WTC11 (cell line): ENCODE data around the gene DARS1. TPM values are rescaled to one million over a fixed set of nuclear protein-coding genes. Genes with fewer than 3 reads are reported as not detected.
A peak's percentile ranks its signal among the peaks of the same experiment; 100 is the strongest.

ENCODE experiments used
- ATAC-seq: fragments of 200-7000 bp; cut with Tn5 transposase; 2 replicates; pipeline ENCODE4 v1.10.0; 2021; ENCODE audit warnings: mild to moderate bottlenecking, moderate library complexity
- CTCF ChIA-PET: fragments of 300-600 bp; sonication (Branson Sonifier 250); formaldehyde crosslinking; loops from one replicate; lab custom pipeline; 2021; ENCODE audit warnings: antibody characterized with exemption; lab: Charles Lee
- POLR2A ChIA-PET: fragments of 350-600 bp; sonication (Branson Sonifier 250); formaldehyde crosslinking; loops from one replicate; lab custom pipeline; 2021; ENCODE audit warnings: antibody characterized with exemption; lab: Charles Lee
- DNase-seq: peaks from one replicate; pipeline ENCODE4 v3.0.0; 2021; ENCODE audit warnings: low spot score
- H3K27ac Mint-ChIP-seq: 2 replicates; pipeline ENCODE4 v1.8.0; 2021; ENCODE audit warnings: mixed read lengths
- H3K27me3 Mint-ChIP-seq: 2 replicates; pipeline ENCODE4 v1.8.0; 2021; ENCODE audit warnings: low read depth, mild to moderate bottlenecking, moderate library complexity, mixed read lengths
- H3K36me3 Mint-ChIP-seq: 2 replicates; pipeline ENCODE4 v1.8.0; 2021; ENCODE audit warnings: mixed read lengths
- H3K4me1 Mint-ChIP-seq: 2 replicates; pipeline ENCODE4 v1.8.0; 2022; ENCODE audit warnings: mixed read lengths
- H3K4me3 Mint-ChIP-seq: 2 replicates; pipeline ENCODE4 v1.8.0; 2021; ENCODE audit warnings: mild to moderate bottlenecking, moderate library complexity, mixed read lengths
- H3K9me3 Mint-ChIP-seq: 2 replicates; pipeline ENCODE4 v1.8.0; 2021; ENCODE audit warnings: mixed read lengths
- AFF4 ChIP-seq: sonication (generic); formaldehyde crosslinking; IDR thresholded peaks from 2 replicates; pipeline ENCODE4 v1.8.1; 2023; ENCODE audit warnings: mild to moderate bottlenecking, missing genetic modification reagents, borderline replicate concordance
- CBFB ChIP-seq: sonication (generic); formaldehyde crosslinking; IDR thresholded peaks from 2 replicates; pipeline ENCODE4 v1.8.1; 2022; ENCODE audit warnings: mild to moderate bottlenecking, low read depth, missing genetic modification reagents
- E2F4 ChIP-seq: sonication (generic); formaldehyde crosslinking; IDR thresholded peaks from 2 replicates; pipeline ENCODE4 v1.8.1; 2022; ENCODE audit warnings: low read depth, mild to moderate bottlenecking, moderate library complexity, missing genetic modification reagents, borderline replicate concordance
- ETV6 ChIP-seq: sonication (generic); formaldehyde crosslinking; IDR thresholded peaks from 2 replicates; pipeline ENCODE4 v1.8.1; 2022; ENCODE audit warnings: mild to moderate bottlenecking, missing genetic modification reagents
- FOXJ3 ChIP-seq: sonication (generic); formaldehyde crosslinking; IDR thresholded peaks from 2 replicates; pipeline ENCODE4 v1.9.0; 2021; ENCODE audit warnings: missing genetic modification reagents, mild to moderate bottlenecking, borderline replicate concordance
- FOXK1 ChIP-seq: sonication (generic); formaldehyde crosslinking; IDR thresholded peaks from 2 replicates; pipeline ENCODE4 v1.8.0; 2022; ENCODE audit warnings: mild to moderate bottlenecking, moderate library complexity, missing genetic modification reagents
- GABPB1 ChIP-seq: sonication (generic); formaldehyde crosslinking; IDR thresholded peaks from 2 replicates; pipeline ENCODE4 v1.8.1; 2023; ENCODE audit warnings: mild to moderate bottlenecking, missing genetic modification reagents
- GTF2I ChIP-seq: fragments of 250-450 bp; sonication (Bioruptor Pico); conservative IDR thresholded peaks from 2 replicates; pipeline ENCODE4 v1.4.0; 2021; ENCODE audit warnings: mild to moderate bottlenecking
- JAZF1 ChIP-seq: fragments of 250-450 bp; sonication (Bioruptor Pico); IDR thresholded peaks from 2 replicates; pipeline ENCODE4 v1.9.0; 2021; ENCODE audit warnings: moderate library complexity, mild to moderate bottlenecking, inconsistent platforms
- KAT7 ChIP-seq: sonication (generic); formaldehyde crosslinking; IDR thresholded peaks from 2 replicates; pipeline ENCODE4 v1.8.1; 2023; ENCODE audit warnings: missing genetic modification reagents, mild to moderate bottlenecking, borderline replicate concordance
- MLX ChIP-seq: sonication (generic); formaldehyde crosslinking; IDR thresholded peaks from 2 replicates; pipeline ENCODE4 v1.8.1; 2023; ENCODE audit warnings: mild to moderate bottlenecking, missing genetic modification reagents, moderate library complexity
- MXD4 ChIP-seq: fragments of 250-450 bp; sonication (Bioruptor Pico); IDR thresholded peaks from 2 replicates; pipeline ENCODE4 v1.8.0; 2021; ENCODE audit warnings: mild to moderate bottlenecking, moderate library complexity, borderline replicate concordance
- NFATC4 ChIP-seq: fragments of 250-450 bp; sonication (Bioruptor Pico); IDR thresholded peaks from 2 replicates; pipeline ENCODE4 v1.9.0; 2021; ENCODE audit warnings: mild to moderate bottlenecking
- NFE2L1 ChIP-seq: sonication (generic); formaldehyde crosslinking; IDR thresholded peaks from 2 replicates; pipeline ENCODE4 v1.8.1; 2023; ENCODE audit warnings: missing genetic modification reagents
- OVOL2 ChIP-seq: fragments of 250-450 bp; sonication (Bioruptor Pico); IDR thresholded peaks from 2 replicates; pipeline ENCODE4 v1.9.0; 2021; ENCODE audit warnings: mild to moderate bottlenecking, borderline replicate concordance
- PREB ChIP-seq: sonication (generic); formaldehyde crosslinking; IDR thresholded peaks from 2 replicates; pipeline ENCODE4 v1.8.1; 2022; ENCODE audit warnings: mild to moderate bottlenecking, missing genetic modification reagents, moderate library complexity, borderline replicate concordance
- SOX15 ChIP-seq: fragments of 250-450 bp; sonication (Bioruptor Pico); IDR thresholded peaks from 2 replicates; pipeline ENCODE4 v1.9.0; 2021; ENCODE audit warnings: mild to moderate bottlenecking
- TEAD4 ChIP-seq: sonication (generic); formaldehyde crosslinking; IDR thresholded peaks from 2 replicates; pipeline ENCODE4 v1.8.0; 2022; ENCODE audit warnings: mild to moderate bottlenecking, missing genetic modification reagents
- TP53 ChIP-seq: sonication (generic); formaldehyde crosslinking; IDR thresholded peaks from 2 replicates; pipeline ENCODE4 v1.8.1; 2023; ENCODE audit warnings: mild to moderate bottlenecking, missing genetic modification reagents
- ZNF138 ChIP-seq: sonication (generic); formaldehyde crosslinking; conservative IDR thresholded peaks from 2 replicates; pipeline ENCODE4 v1.8.1; 2022; ENCODE audit warnings: mild to moderate bottlenecking, moderate library complexity, missing genetic modification reagents
- ZNF263 ChIP-seq: sonication (generic); formaldehyde crosslinking; IDR thresholded peaks from 2 replicates; pipeline ENCODE4 v1.8.1; 2022; ENCODE audit warnings: low read depth, mild to moderate bottlenecking, moderate library complexity, missing genetic modification reagents
- ZNF416 ChIP-seq: fragments of 250-450 bp; sonication (Bioruptor Pico); IDR thresholded peaks from 2 replicates; pipeline ENCODE4 v1.9.0; 2021; ENCODE audit warnings: mild to moderate bottlenecking, inconsistent platforms
- total RNA-seq: library from RNA; stranded (reverse); gene quantifications from 3 replicates; pipeline ENCODE4 v1.2.3, GENCODE V29; 2021

The DARS1 gene
- total RNA-seq, 1 experiment from 2014 or later: 80.9 TPM

- peaks cover 13% of the 10 kb centered on the region for H3K36me3 Mint-ChIP-seq
- ATAC-seq: no peak
- TF ChIP-seq NFATC4 (CRISPR knock-in tag) (no peak), MLX (CRISPR knock-in tag) (no peak), ETV6 (CRISPR knock-in tag) (no peak)
- CTCF ChIA-PET: interaction anchor here (1.0 kb wide), 1 partner anchor 8 kb away, joined by 6 read pairs; no protein-coding TSS in a partner anchor
- POLR2A ChIA-PET: interaction anchor here (0.5 to 0.6 kb wide), 2 partner anchors 30 to 1302 kb away, joined by 3 to 5 read pairs; no protein-coding TSS in a partner anchor
- no peak for DNase-seq
- H3K4me1 Mint-ChIP-seq: peaks cover 18% of the 10 kb centered on the region
- no peak overlapping the region for H3K4me3 Mint-ChIP-seq
- peaks cover 13% of the 10 kb centered on the region for H3K9me3 Mint-ChIP-seq
- 0 out of 2 replicates have a peak overlapping the region, but pooled peaks have one; percentile 54 for H3K27ac Mint-ChIP-seq
- no peaks in the 10 kb centered on the region; the same call in 1 of the 2 replicates for H3K27me3 Mint-ChIP-seq
These were observed 20.2 kb upstream of the DARS1 start for GRCh38 chr2:136005462-136006196.

GRCh38 chr2:136004965-136005364 is 19.5 kb upstream of the DARS1 start:
- H3K27me3 Mint-ChIP-seq: no peaks in the 10 kb centered on the region; the same call in 1 of the 2 replicates
- no peak overlapping the region for H3K4me3 Mint-ChIP-seq
- POLR2A ChIA-PET: interaction anchor here (0.5 kb wide), 1 partner anchor 30 kb away, joined by 5 read pairs; no protein-coding TSS in a partner anchor
- peaks cover 13% of the 10 kb centered on the region for H3K9me3 Mint-ChIP-seq
- H3K4me1 Mint-ChIP-seq: peaks cover 24% of the 10 kb centered on the region
- no peak for TF ChIP-seq SOX15 (CRISPR knock-in tag)
- TF ChIP-seq TEAD4: no peak
- TF ChIP-seq CBFB (CRISPR knock-in tag): no peak
- no peak for TF ChIP-seq FOXK1
- TF ChIP-seq JAZF1: no peak
- TF ChIP-seq GTF2I (CRISPR knock-in tag): no peak
- no peak for TF ChIP-seq KAT7 (CRISPR knock-in tag)
- no peak for TF ChIP-seq TP53 (CRISPR knock-in tag)
- TF ChIP-seq MXD4 (CRISPR knock-in tag): no peak
- no peak for TF ChIP-seq ZNF138 (CRISPR knock-in tag)
- TF ChIP-seq PREB (CRISPR knock-in tag): no peak
- peaks cover 13% of the 10 kb centered on the region for H3K36me3 Mint-ChIP-seq
- no peak for DNase-seq
- ATAC-seq: no peak
- H3K27ac Mint-ChIP-seq: no peak overlapping the region
- CTCF ChIA-PET: no interaction called here

DNA sequence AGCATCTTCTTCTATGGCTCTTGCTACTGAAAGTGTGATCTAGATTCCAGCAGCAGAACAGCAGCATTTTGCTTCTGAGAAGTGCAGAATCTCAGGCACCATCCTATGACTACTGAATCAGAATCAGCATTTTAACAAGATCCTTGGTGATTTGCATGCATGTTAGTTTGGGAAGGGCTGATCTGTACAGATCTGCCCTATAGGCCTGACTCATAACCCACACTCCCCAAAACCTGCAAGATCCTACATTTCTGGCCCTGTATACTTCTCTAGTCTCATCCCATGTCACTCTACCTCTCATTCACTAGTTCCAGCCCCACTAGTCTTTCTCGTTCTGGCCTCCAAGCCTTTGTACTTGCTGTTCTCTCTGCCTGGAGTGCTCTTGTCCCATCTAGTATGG is 15.7 kb upstream of the DARS1 start:
- H3K4me1 Mint-ChIP-seq: peaks cover 14% of the 10 kb centered on the region
- H3K27me3 Mint-ChIP-seq: no peaks in the 10 kb centered on the region; the same call in 1 of the 2 replicates
- H3K27ac Mint-ChIP-seq: no peak overlapping the region
- ATAC-seq (no peak), DNase-seq (no peak)
- ChIA-PET CTCF (no interaction called here), POLR2A (no interaction called here)
- H3K36me3 Mint-ChIP-seq: peaks cover 13% of the 10 kb centered on the region
- no peak overlapping the region for H3K4me3 Mint-ChIP-seq
- peaks cover 13% of the 10 kb centered on the region for H3K9me3 Mint-ChIP-seq
- no peak for TF ChIP-seq FOXJ3
- TF ChIP-seq NFE2L1 (CRISPR knock-in tag): no peak
- no peak for TF ChIP-seq OVOL2 (CRISPR knock-in tag)
- no peak for TF ChIP-seq ZNF416 (CRISPR knock-in tag)
- no peak for TF ChIP-seq E2F4 (CRISPR knock-in tag)
- no peak for TF ChIP-seq AFF4
- no peak for TF ChIP-seq GTF2I (CRISPR knock-in tag)
- TF ChIP-seq GABPB1 (CRISPR knock-in tag): no peak
- no peak for TF ChIP-seq ZNF263 (CRISPR knock-in tag)
